ENCODE results near the gene FAM107B.

GRCh38 chr10:14540611-14541010 lies 234.1 kb downstream of the FAM107B start:
- no peak for TF ChIP-seq POLR2A (IDR thresholded peaks at IDR 0.05)
- TF ChIP-seq, protein P1, sequence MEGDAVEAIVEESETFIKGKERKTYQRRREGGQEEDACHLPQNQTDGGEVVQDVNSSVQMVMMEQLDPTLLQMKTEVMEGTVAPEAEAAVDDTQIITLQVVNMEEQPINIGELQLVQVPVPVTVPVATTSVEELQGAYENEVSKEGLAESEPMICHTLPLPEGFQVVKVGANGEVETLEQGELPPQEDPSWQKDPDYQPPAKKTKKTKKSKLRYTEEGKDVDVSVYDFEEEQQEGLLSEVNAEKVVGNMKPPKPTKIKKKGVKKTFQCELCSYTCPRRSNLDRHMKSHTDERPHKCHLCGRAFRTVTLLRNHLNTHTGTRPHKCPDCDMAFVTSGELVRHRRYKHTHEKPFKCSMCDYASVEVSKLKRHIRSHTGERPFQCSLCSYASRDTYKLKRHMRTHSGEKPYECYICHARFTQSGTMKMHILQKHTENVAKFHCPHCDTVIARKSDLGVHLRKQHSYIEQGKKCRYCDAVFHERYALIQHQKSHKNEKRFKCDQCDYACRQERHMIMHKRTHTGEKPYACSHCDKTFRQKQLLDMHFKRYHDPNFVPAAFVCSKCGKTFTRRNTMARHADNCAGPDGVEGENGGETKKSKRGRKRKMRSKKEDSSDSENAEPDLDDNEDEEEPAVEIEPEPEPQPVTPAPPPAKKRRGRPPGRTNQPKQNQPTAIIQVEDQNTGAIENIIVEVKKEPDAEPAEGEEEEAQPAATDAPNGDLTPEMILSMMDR (IDR thresholded peaks at IDR 0.05), result no peak

Data from heart left ventricle (tissue), 13 donors.